ENCODE measurements around the gene ASB5. TPM values are rescaled to one million over a fixed set of nuclear protein-coding genes. Genes with fewer than 3 reads are reported as not detected.

ASB5 gene
- total and polyA plus RNA-seq, 8 donors: 1.8 to 19.6 (median 2.3) TPM; not detected in 2

- intact Hi-C loops (cut with DNase I; ENCODE audit: low total_unique reads): no loop called here
- H3K27ac ChIP-seq: no peak overlapping the region
- WGBS, 5 donors: 62 to 81% (median 80%) methylated on average over 1 of the region's 1 CpG
- TF ChIP-seq POLR2A (IDR thresholded peaks at IDR 0.05) (no peak), POLR2AphosphoS5 (IDR thresholded peaks at IDR 0.05) (no peak), EP300 (IDR thresholded peaks at IDR 0.05) (no peak), CTCF (IDR thresholded peaks at IDR 0.05) (no peak)
- H3K4me1 ChIP-seq: no peaks in the 10 kb centered on the region
- H3K27me3 ChIP-seq: no peaks in the 10 kb centered on the region
- no peaks in the 10 kb centered on the region for H3K9me3 ChIP-seq
- no peak for DNase-seq
- no peaks in the 10 kb centered on the region for H3K36me3 ChIP-seq
- H3K4me3 ChIP-seq: no peak overlapping the region
Observed at GRCh38 chr4:176293660-176294059, 24.6 kb upstream of the ASB5 start.

- no peaks in the 10 kb centered on the region for H3K36me3 ChIP-seq
- no peak overlapping the region for H3K4me3 ChIP-seq
- H3K27ac ChIP-seq: no peak overlapping the region
- no peak for TF ChIP-seq EP300 (IDR thresholded peaks at IDR 0.05)
- TF ChIP-seq CTCF (IDR thresholded peaks at IDR 0.05): no peak
- no peak for TF ChIP-seq POLR2A (IDR thresholded peaks at IDR 0.05)
- no peak for TF ChIP-seq POLR2AphosphoS5 (IDR thresholded peaks at IDR 0.05)
- intact Hi-C loops (cut with DNase I; ENCODE audit: low total_unique reads): no loop called here
- 81 to 95% (median 89%) methylated on average over 1 of the region's 1 CpG for WGBS, 5 donors
- H3K4me1 ChIP-seq: no peaks in the 10 kb centered on the region
- no peak for DNase-seq
- H3K27me3 ChIP-seq: no peaks in the 10 kb centered on the region
- H3K9me3 ChIP-seq: no peaks in the 10 kb centered on the region
Observed at GRCh38 chr4:176292920-176293319, 23.9 kb upstream of the ASB5 start.

- Histone ChIP-seq H3K36me3 (no peaks in the 10 kb centered on the region), H3K27ac (no peak overlapping the region), H3K9me3 (no peaks in the 10 kb centered on the region), H3K4me1 (no peaks in the 10 kb centered on the region), H3K4me3 (no peak overlapping the region), H3K27me3 (no peaks in the 10 kb centered on the region)
- WGBS, 5 donors: 81 to 87% (median 85%) methylated on average over 3 of the region's 3 CpGs
- TF ChIP-seq POLR2A (IDR thresholded peaks at IDR 0.05) (no peak), POLR2AphosphoS5 (IDR thresholded peaks at IDR 0.05) (no peak), CTCF (IDR thresholded peaks at IDR 0.05) (no peak), EP300 (IDR thresholded peaks at IDR 0.05) (no peak)
- DNase-seq: no peak
- intact Hi-C loops (cut with DNase I; ENCODE audit: low total_unique reads): no loop called here
Observed at GRCh38 chr4:176291748-176292147, 22.7 kb upstream of the ASB5 start.

- 90 to 96% (median 93%) methylated on average over 3 of the region's 3 CpGs for WGBS, 5 donors
- TF ChIP-seq EP300 (IDR thresholded peaks at IDR 0.05) (no peak), POLR2A (IDR thresholded peaks at IDR 0.05) (no peak), CTCF (IDR thresholded peaks at IDR 0.05) (no peak), POLR2AphosphoS5 (IDR thresholded peaks at IDR 0.05) (no peak)
- H3K27me3 ChIP-seq: no peaks in the 10 kb centered on the region
Observed at GRCh38 chr4:176290520-176290919, 21.5 kb upstream of the ASB5 start.

More at GRCh38 chr4:176290520-176290919, 21.5 kb upstream of the ASB5 start:
- Histone ChIP-seq H3K27ac (no peak overlapping the region), H3K9me3 (no peaks in the 10 kb centered on the region), H3K36me3 (no peaks in the 10 kb centered on the region), H3K4me1 (no peaks in the 10 kb centered on the region), H3K4me3 (no peak overlapping the region)
- DNase-seq: no peak
- intact Hi-C loops (cut with DNase I; ENCODE audit: low total_unique reads): no loop called here

Data from stomach (tissue), 9 donors.